ENCODE results near the gene CXXC5. TPM values are rescaled to one million over a fixed set of nuclear protein-coding genes. Genes with fewer than 3 reads are reported as not detected.
A peak's percentile ranks its signal among the peaks of the same experiment; 100 is the strongest.

The CXXC5 gene
- polyA plus RNA-seq, 1 of the 3 experiments (the other 2 are of a cell fraction), result 47.4 TPM

DNA sequence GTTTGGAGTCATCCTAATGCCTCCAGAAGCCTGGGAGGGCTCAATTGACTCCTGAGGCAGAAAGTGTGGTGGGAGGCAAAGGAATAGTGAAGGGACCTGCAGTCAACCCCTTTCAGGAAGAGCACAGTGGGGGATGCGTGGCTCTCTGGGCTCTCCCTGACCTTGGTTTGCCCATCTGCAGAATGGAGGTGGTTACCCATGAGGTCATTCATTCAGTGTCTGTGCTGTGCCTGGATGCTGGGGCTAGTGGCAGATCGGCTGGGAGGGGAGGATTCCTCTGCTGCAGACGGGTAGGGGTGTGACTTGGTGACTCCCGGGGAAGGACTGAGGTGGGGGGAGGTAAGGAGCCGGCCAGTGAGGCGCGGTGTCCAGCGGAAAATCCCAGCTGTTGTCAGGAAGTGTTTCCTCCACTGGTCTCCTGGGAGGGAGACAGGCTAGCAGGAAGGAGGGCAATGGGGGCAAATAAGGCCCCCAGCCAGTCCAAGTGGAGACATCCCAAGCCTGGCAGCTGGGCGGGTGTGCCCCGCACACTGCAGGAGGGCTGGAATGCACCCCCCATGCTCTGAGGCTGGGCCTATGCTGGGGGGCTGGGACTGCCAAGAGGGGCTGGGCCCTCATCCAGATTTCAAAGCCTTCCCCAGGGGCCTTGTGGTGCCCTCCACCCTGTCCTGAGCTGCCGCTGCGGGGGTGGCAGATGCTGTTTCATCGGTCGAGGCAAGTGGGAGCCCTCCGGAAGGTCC is 10.9 kb downstream of the CXXC5 start:
- peaks cover 97% of the 10 kb centered on the region for H3K79me2 ChIP-seq (ENCODE audit: insufficient read depth)
- no peaks in the 10 kb centered on the region for H3K9me3 ChIP-seq
- H3K4me1 ChIP-seq (ENCODE audit: control insufficient read depth in 1 of 2, insufficient read depth in 2 of 2, low read depth in 1 of 2, low read length in 1 of 2), result peaks cover 80 to 96% of the 10 kb centered on the region in 2 experiments
- peak overlapping the region; percentile 96 to 99 for H3K27ac ChIP-seq (ENCODE audit: low read depth in 2 of 2, low read length in 1 of 2)
- 16% methylated on average over 9 of the region's 15 CpGs for WGBS (ENCODE audit: low lambda C conversion rate)
- peaks cover 4 to 5% of the 10 kb centered on the region in 2 experiments for H3K36me3 ChIP-seq (replicated peaks in 1 of 2; ENCODE audit: control insufficient read depth in 1 of 2, insufficient read depth in 2 of 2, low read length in 1 of 2)
- ChIA-PET CTCF (interaction anchor here (1.1 to 20.6 kb wide), 12 partner anchors 8 to 116 kb away, joined by 3 to 204 read pairs (median 6); partner anchors contain the start of gene CXXC5), POLR2A (interaction anchor here (0.9 to 3.2 kb wide), 6 partner anchors 9 to 98 kb away, joined by 3 to 59 read pairs (median 11); partner anchors contain the start of genes CXXC5 and UBE2D2)
- H4K20me1 ChIP-seq (ENCODE audit: insufficient read depth), result peaks cover 30% of the 10 kb centered on the region; the same call in 1 of the 2 replicates
- TF ChIP-seq, protein P1, sequence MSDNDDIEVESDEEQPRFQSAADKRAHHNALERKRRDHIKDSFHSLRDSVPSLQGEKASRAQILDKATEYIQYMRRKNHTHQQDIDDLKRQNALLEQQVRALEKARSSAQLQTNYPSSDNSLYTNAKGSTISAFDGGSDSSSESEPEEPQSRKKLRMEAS (IDR thresholded peaks at IDR 0.05; ENCODE audit: low read depth), result peak; percentile 23; the same call in 1 of the 2 replicates
- TF ChIP-seq JUND (IDR thresholded peaks at IDR 0.05), result no peak; the same call in 1 of the 2 replicates
- no peak for TF ChIP-seq RFX5 (IDR thresholded peaks at IDR 0.05; ENCODE audit: low read length)
- TF ChIP-seq NRF1 (IDR thresholded peaks at IDR 0.05; ENCODE audit: low read depth, low read length), result no peak
- TF ChIP-seq RAD21 (IDR thresholded peaks at IDR 0.05; ENCODE audit: low read length), result no peak
- no peak for TF ChIP-seq RCOR1 (IDR thresholded peaks at IDR 0.05; ENCODE audit: low read length)
- peak; percentile 33; the same call in 1 of the 2 replicates for TF ChIP-seq NFIC (IDR thresholded peaks at IDR 0.05; ENCODE audit: borderline replicate concordance)
- peak in 1 of 2 experiments; percentile 27; a peak in 1 of 4 replicates for TF ChIP-seq EP300 (IDR thresholded peaks at IDR 0.05; ENCODE audit: borderline replicate concordance in 1 of 2, low read depth in 1 of 2, low read length in 1 of 2)
- TF ChIP-seq, protein P2, sequence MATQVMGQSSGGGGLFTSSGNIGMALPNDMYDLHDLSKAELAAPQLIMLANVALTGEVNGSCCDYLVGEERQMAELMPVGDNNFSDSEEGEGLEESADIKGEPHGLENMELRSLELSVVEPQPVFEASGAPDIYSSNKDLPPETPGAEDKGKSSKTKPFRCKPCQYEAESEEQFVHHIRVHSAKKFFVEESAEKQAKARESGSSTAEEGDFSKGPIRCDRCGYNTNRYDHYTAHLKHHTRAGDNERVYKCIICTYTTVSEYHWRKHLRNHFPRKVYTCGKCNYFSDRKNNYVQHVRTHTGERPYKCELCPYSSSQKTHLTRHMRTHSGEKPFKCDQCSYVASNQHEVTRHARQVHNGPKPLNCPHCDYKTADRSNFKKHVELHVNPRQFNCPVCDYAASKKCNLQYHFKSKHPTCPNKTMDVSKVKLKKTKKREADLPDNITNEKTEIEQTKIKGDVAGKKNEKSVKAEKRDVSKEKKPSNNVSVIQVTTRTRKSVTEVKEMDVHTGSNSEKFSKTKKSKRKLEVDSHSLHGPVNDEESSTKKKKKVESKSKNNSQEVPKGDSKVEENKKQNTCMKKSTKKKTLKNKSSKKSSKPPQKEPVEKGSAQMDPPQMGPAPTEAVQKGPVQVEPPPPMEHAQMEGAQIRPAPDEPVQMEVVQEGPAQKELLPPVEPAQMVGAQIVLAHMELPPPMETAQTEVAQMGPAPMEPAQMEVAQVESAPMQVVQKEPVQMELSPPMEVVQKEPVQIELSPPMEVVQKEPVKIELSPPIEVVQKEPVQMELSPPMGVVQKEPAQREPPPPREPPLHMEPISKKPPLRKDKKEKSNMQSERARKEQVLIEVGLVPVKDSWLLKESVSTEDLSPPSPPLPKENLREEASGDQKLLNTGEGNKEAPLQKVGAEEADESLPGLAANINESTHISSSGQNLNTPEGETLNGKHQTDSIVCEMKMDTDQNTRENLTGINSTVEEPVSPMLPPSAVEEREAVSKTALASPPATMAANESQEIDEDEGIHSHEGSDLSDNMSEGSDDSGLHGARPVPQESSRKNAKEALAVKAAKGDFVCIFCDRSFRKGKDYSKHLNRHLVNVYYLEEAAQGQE (IDR thresholded peaks at IDR 0.05; ENCODE audit: low read depth, low read length), result no peak
- peak; percentile 21; the same call in 1 of the 2 replicates for TF ChIP-seq TCF12 (IDR thresholded peaks at IDR 0.05)
- peak; percentile 41; the same call in 1 of the 2 replicates for TF ChIP-seq ELF1 (IDR thresholded peaks at IDR 0.05)
- TF ChIP-seq, protein P3, sequence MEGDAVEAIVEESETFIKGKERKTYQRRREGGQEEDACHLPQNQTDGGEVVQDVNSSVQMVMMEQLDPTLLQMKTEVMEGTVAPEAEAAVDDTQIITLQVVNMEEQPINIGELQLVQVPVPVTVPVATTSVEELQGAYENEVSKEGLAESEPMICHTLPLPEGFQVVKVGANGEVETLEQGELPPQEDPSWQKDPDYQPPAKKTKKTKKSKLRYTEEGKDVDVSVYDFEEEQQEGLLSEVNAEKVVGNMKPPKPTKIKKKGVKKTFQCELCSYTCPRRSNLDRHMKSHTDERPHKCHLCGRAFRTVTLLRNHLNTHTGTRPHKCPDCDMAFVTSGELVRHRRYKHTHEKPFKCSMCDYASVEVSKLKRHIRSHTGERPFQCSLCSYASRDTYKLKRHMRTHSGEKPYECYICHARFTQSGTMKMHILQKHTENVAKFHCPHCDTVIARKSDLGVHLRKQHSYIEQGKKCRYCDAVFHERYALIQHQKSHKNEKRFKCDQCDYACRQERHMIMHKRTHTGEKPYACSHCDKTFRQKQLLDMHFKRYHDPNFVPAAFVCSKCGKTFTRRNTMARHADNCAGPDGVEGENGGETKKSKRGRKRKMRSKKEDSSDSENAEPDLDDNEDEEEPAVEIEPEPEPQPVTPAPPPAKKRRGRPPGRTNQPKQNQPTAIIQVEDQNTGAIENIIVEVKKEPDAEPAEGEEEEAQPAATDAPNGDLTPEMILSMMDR (IDR thresholded peaks at IDR 0.05), result no peak
- no peak for TF ChIP-seq TAF1 (IDR thresholded peaks at IDR 0.05; ENCODE audit: borderline replicate concordance, low read depth, low read length)
- H3K4me3 ChIP-seq (ENCODE audit: low read depth in 2 of 2, low read length in 1 of 2), result peak overlapping the region; percentile 37 to 57
- H2AFZ ChIP-seq (ENCODE audit: low read depth), result no peak overlapping the region
- no peaks in the 10 kb centered on the region for H3K27me3 ChIP-seq (ENCODE audit: insufficient read depth)
- H3F3A ChIP-seq (replicated peaks; ENCODE audit: insufficient read depth), result peaks cover 46% of the 10 kb centered on the region
- no peaks in the 10 kb centered on the region for H3K9me2 ChIP-seq
- peak overlapping the region; percentile 69 for H3K9ac ChIP-seq
- no peak for DNase-seq
- H3K4me2 ChIP-seq, result peak overlapping the region; percentile 96
